ENCODE measurements around the gene ALDOC.
"Not testable (repeated sequence)": the region's sequence is repeated elsewhere in the genome, so short reads cannot be mapped to it uniquely, and the experiment has no call there.

ALDOC gene

DNA sequence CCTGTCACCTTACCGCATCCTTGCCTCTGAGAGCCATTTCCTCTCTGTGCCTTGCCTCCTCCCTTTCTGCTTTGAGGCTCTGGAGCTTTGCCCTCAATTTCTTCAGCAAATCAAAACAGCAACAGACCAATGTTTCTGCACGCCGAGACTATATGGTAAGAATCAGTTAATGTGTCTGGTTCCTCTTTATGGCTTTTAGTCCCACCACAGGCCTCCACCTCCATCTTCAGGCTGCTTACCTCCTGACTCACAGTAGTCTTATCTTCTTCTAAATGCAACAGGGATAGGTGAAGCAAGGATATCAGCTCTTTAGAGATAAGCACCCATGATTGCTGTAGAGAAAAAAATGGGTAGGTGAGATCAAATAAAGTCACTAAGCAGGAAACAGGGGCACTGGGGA is 9.2 kb upstream of the ALDOC start:
- H3K4me3 ChIP-seq (ENCODE audit: low read depth, low read length), result no peak overlapping the region
- DNase-seq (ENCODE audit: low read depth), result no peak

DNA sequence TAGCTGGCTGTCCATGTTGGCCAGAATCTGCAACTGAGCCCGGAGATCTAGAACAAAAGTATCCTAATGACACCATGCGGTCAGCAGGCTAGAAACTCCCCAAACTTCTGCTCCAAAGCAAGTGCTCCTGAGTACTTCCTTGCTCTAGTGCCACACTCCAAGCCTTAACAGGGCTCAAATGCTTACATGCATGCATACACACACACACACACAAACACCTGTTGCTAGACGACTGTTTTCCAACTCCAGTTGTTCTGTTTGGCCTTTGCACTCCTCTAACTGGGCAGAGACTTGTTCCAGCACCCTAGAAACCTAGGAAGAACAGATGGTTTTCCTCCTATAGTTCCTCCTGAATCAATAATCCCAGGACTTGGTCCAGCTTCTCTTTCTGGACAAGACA is 7.7 kb upstream of the ALDOC start:
- no peak overlapping the region for H3K4me3 ChIP-seq (ENCODE audit: low read depth, low read length)
- no peak for DNase-seq (ENCODE audit: low read depth)

DNA sequence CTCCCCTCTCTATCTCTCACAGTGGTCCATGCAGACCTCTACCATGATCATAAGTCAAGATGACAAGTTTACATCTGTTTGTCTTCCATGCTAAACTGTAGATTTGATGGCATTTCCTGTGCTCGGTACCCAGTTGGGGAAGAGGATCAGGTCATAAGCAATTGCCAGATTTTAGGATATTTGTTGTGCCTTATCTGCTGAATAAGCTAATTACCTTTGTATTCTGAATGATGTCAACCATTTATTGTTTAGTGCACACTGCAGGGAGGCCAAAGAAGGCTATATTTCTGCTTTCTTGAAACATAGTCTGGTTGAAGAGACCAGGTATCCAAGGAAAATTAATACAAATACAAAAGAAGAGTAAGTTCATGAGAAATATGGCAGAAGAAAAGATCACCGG is 5.8 kb upstream of the ALDOC start:
- no peak for DNase-seq (ENCODE audit: low read depth)
- H3K4me3 ChIP-seq (ENCODE audit: low read depth, low read length), result no peak overlapping the region

DNA sequence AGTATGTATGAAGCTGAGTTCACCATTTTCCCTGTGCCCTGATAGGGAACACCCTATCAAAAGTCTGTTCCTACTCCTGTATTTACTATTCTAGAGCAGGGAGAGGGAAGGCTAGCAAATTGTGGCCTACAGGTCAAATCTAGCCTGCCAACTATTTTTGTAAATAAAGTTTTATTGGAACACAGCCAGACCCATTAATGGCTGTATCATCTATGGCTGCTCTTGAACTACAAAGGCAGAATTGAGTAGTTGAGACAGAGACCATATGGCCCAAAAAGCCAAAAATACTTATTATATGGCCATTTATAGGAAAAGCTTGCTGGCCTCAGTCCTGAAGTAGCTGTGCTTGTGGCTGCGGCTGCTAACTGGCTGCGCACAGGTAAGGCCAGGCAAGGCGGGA is 4.3 kb upstream of the ALDOC start:
- no peak for DNase-seq (ENCODE audit: low read depth)
- H3K4me3 ChIP-seq (ENCODE audit: low read depth, low read length), result no peak overlapping the region

DNA sequence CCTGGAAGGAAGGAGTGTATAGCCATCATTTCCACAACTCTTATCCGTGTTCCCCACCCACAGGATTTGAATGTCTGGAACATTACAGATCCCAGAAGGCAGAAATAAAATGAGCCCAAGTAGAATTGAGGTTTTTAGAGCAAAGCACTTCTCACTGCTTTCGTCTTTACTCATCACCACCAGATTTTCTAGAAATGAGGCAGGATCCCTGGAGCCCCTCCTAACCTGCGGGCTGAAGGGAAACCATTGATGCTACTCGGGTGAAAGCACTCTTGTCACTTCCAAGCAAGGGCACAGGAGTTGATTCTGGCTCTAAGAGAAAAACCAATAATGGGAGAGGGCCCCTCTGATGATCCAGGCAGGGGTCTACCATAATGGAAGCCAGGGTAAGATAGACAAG is 2.8 kb upstream of the ALDOC start:
- no peak overlapping the region for H3K4me3 ChIP-seq (ENCODE audit: low read depth, low read length)
- no peak for DNase-seq (ENCODE audit: low read depth)

DNA sequence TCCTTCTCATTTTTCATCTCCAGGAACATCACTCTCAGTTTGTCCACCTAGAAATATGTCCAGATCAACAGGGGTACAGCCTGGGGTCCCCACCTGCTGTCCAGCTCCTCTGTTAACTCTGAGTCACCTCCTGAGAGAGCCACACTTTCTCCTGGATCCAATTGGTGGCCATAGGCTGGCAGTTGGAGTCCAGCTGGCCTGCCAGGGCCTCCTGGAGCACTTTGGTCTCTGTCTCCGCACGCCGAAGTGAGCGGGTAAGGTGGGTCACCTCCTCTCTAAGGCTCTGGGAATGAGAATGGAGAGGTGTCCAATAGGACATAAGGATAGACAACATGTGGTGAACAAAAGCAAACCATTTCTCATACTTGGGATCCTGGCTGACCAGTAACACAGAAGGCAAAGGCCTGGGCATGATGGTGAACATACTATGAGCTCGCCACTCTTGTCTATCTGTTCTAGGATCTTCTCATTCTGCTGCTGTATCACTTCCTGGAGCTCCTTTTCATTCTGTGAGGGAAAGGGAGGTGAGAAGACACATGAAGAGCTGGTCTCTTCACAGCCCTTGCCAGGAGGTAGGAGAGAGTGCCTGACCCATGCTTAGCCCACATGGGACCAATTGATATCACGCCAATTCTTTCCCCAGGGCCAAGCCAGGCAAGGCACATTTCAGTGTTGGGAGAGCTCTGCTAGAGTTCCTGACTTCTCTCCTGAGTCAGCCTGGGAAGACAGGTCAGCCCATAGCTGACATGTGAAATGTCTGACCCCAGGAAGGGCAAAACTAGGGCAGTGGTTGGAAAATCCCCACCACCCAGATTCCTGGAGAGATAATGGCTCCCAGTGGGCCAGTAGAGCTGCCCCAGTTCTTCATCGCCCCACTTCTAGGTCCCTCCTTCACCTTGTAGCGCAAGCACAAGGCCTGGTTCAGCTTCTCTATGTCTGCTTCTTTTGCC is 1.8 kb upstream of the ALDOC start:
- no peak for DNase-seq (ENCODE audit: low read depth)
- H3K4me3 ChIP-seq (ENCODE audit: low read depth, low read length), result no peak overlapping the region

DNA sequence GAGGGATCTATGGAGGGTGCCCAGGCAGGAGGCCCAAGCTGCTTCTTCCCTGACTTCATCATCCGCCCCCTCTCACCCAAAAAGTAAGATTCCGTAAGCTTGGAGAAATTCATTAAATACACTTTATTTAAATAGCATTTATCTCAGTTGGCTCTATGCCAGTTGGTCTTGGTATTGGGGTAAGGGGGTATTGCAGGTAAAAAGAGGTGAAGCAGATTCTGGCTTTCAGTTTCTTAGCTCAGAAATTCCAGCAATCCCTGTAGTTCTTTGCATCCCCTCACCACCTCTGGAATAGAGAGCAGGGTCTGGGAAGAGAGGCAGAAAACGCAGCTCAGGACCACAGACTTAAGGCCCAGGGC is 750 bp upstream of the ALDOC start:
- no peak for DNase-seq (ENCODE audit: low read depth)
- H3K4me3 ChIP-seq (ENCODE audit: low read depth, low read length), result no peak overlapping the region

DNA sequence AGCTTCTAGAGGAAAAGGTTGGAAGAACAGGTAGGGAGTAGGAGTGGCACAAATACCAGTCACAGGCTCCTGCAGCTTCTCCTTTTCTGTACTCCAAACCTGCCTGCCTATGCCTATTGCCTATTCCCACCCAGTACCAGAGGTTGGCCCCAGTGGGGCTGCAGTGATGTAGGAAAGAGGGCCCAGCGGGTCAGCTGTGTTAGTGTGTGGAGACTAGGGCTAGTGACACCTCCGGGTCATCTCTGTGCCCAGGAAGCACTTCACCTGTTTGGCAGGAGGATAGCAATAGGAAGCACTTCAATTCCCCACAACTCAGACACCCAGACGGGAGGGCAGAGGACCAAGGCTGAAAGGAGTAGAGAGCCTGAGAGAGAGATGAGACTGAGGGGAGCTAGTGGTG is 679 bp downstream of the ALDOC start:
- DNase-seq (ENCODE audit: low read depth), result not testable (repeated sequence)
- H3K4me3 ChIP-seq (ENCODE audit: low read depth, low read length), result peak overlapping the region; percentile 36

DNA sequence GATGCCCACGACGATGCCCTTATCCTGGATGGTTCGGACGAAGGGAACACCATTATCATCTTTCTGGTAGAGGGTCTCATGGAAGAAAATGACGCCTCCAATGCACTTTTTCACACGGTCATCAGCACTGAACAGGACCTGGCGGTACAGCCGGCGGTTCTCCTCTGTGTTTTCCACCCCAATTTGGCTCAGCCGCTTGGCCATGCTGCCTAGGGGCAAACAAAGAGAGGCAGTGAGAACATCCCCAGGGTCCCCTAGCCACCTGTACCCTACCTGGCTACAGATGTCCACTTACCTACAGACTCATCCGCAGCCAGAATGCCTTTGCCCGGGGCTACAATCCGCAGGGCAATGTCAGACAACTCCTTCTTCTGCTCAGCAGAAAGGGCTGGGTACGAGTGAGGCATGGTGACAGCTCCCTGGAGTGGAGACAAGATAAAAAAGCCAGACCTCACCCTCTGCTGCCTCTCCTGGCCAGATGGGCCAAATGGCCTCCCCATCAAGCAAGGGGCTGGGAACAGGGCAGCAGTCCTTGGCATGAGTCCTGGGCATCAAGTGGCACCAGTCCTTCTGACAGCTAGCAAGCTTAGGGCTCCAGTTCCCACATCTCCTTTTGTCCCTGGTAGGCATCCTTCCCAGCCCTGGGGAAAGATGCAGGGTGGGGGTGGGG is 1.4 kb downstream of the ALDOC start:
- DNase-seq (ENCODE audit: low read depth), result no peak
- H3K4me3 ChIP-seq (ENCODE audit: low read depth, low read length), result no peak overlapping the region

DNA sequence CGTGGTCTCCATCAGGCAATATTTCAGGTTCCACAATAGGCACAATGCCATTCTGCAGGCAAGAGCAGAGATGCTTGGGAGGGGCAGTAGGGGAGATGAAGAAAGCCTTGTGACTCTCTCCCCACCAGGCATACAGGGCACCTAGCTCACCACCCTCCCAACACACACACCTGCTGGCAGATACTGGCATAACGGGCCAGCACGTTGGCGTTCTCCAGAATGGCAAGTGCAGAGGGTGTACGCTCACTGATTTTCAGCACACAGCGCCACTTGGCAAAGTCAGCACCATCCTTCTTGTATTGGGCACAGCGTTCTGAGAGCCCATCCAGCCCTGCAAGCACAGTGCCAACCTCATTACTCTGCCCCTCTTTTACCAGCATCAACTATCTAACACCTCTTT is 2.2 kb downstream of the ALDOC start:
- no peak for DNase-seq (ENCODE audit: low read depth)
- H3K4me3 ChIP-seq (ENCODE audit: low read depth, low read length), result no peak overlapping the region

DNA sequence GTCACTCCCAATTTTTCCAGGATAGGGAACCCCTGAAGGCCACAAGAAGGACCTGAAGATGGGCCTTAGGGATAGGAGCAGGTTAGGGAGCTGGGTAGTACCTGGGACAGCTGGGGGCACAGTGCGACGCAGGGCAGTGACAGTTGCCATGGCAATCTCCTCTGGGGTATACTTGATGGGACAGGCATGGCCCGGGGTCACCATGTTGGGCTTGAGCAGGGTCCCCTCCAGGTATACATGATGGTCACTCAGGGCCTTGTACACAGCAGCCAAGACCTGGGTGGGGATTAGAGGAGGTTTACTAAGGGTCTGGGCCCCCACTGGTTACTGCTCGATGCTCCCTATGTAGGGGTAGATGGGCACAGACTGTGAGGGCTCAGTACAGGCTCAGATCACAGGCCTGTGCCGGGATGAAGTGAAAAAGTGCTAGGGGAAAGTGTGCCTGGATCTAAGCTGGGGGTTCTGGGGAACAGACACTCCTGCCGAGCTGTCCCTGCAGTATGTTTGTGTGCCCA is 2.7 kb downstream of the ALDOC start:
- no peak overlapping the region for H3K4me3 ChIP-seq (ENCODE audit: low read depth, low read length)
- DNase-seq (ENCODE audit: low read depth), result no peak

DNA sequence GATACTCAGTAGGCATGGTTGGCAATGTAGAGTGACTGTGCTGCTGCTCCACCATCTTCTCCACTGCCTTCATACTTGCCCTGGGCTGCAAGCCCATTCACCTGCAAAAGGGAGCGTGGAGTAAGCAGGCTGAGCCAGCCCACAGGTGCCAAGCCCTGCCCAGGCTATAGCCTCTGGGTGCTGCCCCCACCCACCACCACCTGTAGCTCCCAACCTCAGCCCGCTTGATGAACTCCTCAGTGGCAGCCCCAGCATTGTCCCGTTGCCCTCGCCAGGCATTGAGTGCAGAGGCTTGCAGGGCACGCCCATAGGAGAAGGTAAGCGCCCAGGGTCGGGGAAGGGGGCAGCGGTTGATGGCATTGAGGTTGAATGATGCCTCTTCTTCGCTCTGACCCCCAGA is 3.2 kb downstream of the ALDOC start:
- DNase-seq (ENCODE audit: low read depth), result no peak
- no peak overlapping the region for H3K4me3 ChIP-seq (ENCODE audit: low read depth, low read length)

DNA sequence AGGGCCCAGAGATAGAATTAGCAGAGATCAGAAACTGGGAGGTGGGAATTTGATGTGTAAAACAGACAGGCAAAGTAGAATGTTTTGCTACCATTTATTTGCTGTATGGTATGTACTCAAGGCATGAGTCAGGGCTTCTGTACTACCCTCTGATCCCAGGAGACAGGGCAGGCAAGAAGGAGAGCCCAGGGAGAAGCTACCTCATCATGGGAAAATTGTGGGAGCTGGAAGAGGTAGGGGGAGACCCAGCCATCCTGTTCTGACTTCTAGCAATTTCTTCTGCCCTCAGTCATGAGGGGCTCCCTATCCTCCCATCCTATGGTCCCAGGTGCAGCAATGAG is 3.7 kb downstream of the ALDOC start:
- H3K4me3 ChIP-seq (ENCODE audit: low read depth, low read length), result no peak overlapping the region
- no peak for DNase-seq (ENCODE audit: low read depth)

DNA sequence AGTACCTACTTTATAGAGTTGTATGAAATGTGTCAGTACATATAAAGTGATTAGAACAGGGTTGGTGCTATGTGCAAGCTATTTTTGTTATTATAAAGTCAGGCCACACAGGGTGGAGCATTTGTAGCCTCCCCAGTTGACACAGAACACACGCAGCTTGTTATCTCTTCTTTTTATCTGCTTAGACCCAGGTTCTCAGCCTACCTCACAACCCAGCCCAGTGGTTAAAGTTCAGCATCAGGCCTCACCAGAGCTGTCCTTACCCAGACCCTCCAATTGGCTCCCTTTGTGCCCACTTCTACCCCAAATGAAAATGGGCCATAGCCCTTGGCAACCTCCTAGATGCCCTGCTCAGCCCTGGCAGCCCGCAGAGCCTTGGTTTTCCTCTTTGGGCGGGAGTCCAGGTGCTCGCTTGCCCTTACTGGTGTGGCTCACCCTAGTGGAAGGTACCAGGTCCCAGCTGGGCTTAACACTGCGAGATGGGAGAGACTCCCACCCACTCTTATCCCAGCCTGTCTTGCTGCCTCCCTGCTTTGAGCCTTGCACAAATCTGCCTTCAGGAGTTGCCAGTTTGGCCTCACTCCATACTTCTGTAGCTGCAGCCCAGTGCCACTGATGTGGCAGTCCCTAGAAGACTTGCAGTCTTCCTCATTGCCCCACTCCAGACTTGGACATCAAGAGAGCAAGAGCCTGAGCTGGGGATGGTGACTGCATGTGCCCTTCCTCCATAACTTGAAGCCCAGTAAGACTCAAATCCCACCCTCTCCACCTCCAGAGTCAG is 4.2 kb downstream of the ALDOC start:
- H3K4me3 ChIP-seq (ENCODE audit: low read depth, low read length), result no peak overlapping the region
- DNase-seq (ENCODE audit: low read depth), result no peak

DNA sequence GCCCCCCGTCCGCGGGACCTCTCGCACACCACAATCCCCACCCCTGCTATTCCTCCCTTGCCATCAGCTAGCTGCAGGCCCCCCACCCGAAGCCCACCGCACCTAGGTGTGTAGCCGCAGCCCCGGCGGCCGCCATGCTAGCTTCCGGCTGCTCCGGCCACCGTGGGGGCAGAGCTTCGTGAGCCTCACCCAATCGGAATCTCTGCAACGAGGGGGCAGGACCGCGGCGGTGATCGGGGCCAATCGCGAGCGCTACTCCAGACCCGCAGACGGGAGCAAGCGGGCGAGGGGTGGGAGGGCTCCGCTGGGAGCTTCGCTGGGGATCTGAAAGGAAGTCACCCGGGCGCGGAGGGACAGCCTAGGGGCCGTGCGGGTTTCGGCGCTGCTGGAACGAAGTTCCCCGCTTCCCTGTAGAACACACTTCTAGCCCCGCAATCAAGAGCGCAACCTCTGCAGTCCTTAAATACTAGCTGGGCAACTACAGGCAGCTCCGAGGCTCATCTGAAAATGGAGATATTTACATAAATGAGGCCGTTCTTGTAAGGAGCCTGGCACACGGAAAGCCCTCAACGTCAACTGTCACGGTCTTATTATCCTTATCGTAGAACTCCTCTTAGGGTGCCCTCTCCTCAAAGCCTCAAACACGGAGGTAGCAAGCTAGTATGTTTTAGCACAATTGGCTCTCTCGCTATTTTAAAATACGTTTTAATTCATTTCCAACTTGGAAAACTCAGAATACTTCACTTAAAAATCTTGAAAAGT is 5.2 kb downstream of the ALDOC start, which contains the start of gene PIGS:
Gene PIGS, minus strand, starts transcription at position 164 of the 762 bp plus-strand sequence. Its CDS starts 28 bp downstream, at position 136.
- H3K4me3 ChIP-seq (ENCODE audit: low read depth, low read length), result peak within 1 kb of the TSS; percentile 70
- peak; percentile 62 for DNase-seq (ENCODE audit: low read depth)

DNA sequence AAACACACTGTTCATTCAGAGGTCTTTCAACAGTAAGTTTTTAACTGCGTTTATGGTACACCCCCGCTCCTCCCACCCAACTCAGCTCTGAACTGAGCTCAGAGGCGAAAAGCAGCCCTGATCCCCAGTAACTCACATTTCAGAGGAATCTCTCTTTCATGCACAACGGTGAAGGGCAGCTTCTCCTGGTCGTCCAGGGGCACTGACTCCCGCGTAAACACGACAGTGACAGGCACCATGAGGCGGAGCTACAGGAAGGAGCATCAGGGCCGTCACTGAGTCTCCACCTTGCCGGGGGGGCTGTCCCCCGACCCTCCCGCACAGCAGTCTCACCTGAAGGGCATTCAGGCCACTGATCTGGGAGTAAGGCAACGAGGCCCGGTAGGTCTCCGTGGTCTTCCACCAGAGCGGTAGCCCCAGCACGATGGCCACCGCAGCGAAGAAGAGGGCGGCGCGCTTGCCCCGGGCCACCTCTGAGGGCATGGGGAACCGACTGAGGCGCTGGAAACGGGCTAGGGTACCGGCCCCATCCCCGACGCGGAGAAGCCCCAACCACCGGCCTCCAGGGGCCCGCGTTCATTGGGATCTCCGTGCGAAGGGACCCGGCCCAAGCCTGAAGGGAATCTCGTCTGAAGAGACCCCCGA is 5.9 kb downstream of the ALDOC start:
- DNase-seq (ENCODE audit: low read depth), result no peak
- peak overlapping the region; percentile 70 for H3K4me3 ChIP-seq (ENCODE audit: low read depth, low read length)

DNA sequence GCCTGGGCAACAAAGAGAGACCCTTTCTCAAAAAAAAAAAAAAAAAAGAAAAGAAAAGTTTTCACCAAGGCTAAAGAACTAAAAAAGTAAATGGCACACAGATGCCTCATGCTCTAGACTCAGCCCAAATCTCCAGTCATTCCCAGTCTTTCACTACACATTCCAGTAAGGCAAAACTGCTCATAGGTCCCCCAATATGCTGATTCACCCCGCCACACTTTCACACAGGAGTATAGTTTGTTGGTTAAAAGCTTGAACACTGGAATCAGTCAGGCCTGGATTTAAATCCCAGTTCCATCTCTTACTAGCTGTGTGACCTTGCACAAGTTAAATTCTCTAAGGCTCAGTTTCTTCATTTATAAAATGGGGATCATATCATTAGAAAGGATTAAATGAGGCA is 7.2 kb downstream of the ALDOC start:
- no peak for DNase-seq (ENCODE audit: low read depth)
- H3K4me3 ChIP-seq (ENCODE audit: low read depth, low read length), result no peak overlapping the region

DNA sequence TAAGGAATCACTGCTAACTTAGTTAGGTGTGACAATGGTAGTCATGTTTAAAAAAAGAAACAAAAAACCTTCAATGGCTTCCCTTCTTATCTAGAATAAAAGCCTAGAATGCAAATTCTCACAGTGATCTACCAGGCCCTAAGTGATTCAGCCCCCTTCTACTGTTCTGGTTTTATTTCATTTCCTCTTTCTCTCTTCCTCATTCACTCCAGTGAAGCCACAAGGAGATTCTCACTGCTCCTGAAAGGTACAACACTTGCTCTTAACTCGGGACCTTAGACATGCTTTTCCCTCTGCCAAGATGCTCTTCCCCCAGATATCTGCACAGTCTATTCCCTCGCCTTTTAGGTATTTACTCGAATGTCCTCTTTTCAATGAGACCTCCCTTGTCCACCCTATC is 9.1 kb downstream of the ALDOC start:
- H3K4me3 ChIP-seq (ENCODE audit: low read depth, low read length), result no peak overlapping the region
- DNase-seq (ENCODE audit: low read depth), result no peak

DNA sequence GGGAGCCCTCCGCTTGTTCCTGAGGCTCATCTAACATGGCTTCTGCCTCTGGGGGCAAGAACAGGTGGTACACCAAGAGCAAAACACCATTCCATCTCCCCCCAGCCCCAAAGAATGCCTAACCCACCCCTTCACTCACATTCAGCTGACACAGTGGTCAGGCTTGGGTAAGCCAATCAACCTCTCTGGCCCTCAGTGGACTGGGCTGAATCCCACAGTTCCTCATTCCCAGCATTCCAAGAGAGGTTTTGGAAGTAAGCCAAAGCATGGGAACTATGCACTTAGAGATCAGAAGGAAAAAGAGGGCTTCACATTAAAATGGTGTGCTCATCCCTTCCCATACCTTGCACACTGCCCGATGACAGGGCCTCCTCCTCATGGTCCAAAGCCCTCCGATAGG is 13.2 kb downstream of the ALDOC start:
- H3K4me3 ChIP-seq (ENCODE audit: low read depth, low read length), result no peak overlapping the region
- no peak for DNase-seq (ENCODE audit: low read depth)

Measured in skeletal muscle cell (primary cell).